Erythroblast (primary cell): ENCODE results near the gene CDC34.
"Not testable (repeated sequence)": the region's sequence is repeated elsewhere in the genome, so short reads cannot be mapped to it uniquely, and the experiment has no call there.

Source experiments
- DNase-seq, 2 experiments: peaks; one replicate each; lab custom pipeline; 2025; lab: John Stamatoyannopoulos, UW
- GATA1 ChIP-seq: IDR thresholded peaks from 2 replicates; pipeline ENCODE4 v1.6.1; 2011; ENCODE audit warnings: low read depth, mild to moderate bottlenecking, control low read depth, low read length, moderate library complexity
- POLR2A ChIP-seq: IDR thresholded peaks from 2 replicates; pipeline ENCODE4 v1.6.1; 2011; ENCODE audit warnings: mild to moderate bottlenecking, low read length

CDC34 gene

GRCh38 chr19:583968-584239 is 52.3 kb downstream of the CDC34 start:
- no peak for DNase-seq

GRCh38 chr19:584240-585001 is 52.9 kb downstream of the CDC34 start:
- DNase-seq = peak; percentile 72 to 79
- TF ChIP-seq GATA1 = no peak
- TF ChIP-seq POLR2A = peak; percentile 68

More at GRCh38 chr19:583968-584239, 52.3 kb downstream of the CDC34 start:
- TF ChIP-seq GATA1 = no peak
- TF ChIP-seq POLR2A = no peak

GRCh38 chr19:585146-585545 is 53.6 kb downstream of the CDC34 start:
- DNase-seq = not testable (repeated sequence)

- TF ChIP-seq POLR2A (no peak), GATA1 (no peak)
- no peak for DNase-seq
Observed at GRCh38 chr19:585551-586110, 54.1 kb downstream of the CDC34 start.

GRCh38 chr19:588093-588740 is 56.7 kb downstream of the CDC34 start:
- DNase-seq = peak; percentile 86 to 89
- TF ChIP-seq GATA1 = no peak
- TF ChIP-seq POLR2A = no peak

GRCh38 chr19:588741-589692 is 57.5 kb downstream of the CDC34 start:
- TF ChIP-seq POLR2A (no peak), GATA1 (no peak)

GRCh38 chr19:589693-590395 is 58.3 kb downstream of the CDC34 start, which contains the start of gene HCN2:
Gene HCN2 (plus strand): TSS chr19:589881. CDS start chr19:589946, 65 bp downstream.
- no peak for TF ChIP-seq POLR2A
- no peak for TF ChIP-seq GATA1
- DNase-seq = peak in 1 of 2 experiments; percentile 46

More at GRCh38 chr19:588741-589692, 57.5 kb downstream of the CDC34 start:
- peak in 1 of 2 experiments; percentile 63 for DNase-seq

- DNase-seq = peak; percentile 54 to 55
- TF ChIP-seq GATA1 = no peak
- no peak for TF ChIP-seq POLR2A
Observed at GRCh38 chr19:590396-590745, 58.8 kb downstream of the CDC34 start.

- TF ChIP-seq GATA1 = no peak
- no peak for TF ChIP-seq POLR2A
Observed at GRCh38 chr19:590750-591098, 59.2 kb downstream of the CDC34 start.

GRCh38 chr19:591099-591958 is 59.8 kb downstream of the CDC34 start:
- no peak for TF ChIP-seq GATA1
- peak in 1 of 2 experiments; percentile 63 for DNase-seq

More at GRCh38 chr19:590750-591098, 59.2 kb downstream of the CDC34 start:
- DNase-seq = no peak
